H1 (cell line): Measurements from ENCODE around the gene RBM20. TPM values are rescaled to one million over a fixed set of nuclear protein-coding genes. Genes with fewer than 3 reads are reported as not detected.

Source experiments
- CTCF ChIA-PET: fragments of 300-600 bp; sonication (Branson Sonifier 250); formaldehyde crosslinking; loops from one replicate; lab custom pipeline; 2021; ENCODE audit not compliant: partially characterized antibody; lab: Charles Lee
- POLR2A ChIA-PET: fragments of 300-600 bp; sonication (Branson Sonifier 250); formaldehyde crosslinking; loops from one replicate; lab custom pipeline; 2021; ENCODE audit warnings: inconsistent platforms; ENCODE audit not compliant: partially characterized antibody; lab: Charles Lee
- DNase-seq, 2 experiments: peaks; one replicate each; pipeline versions ENCODE4 v3.0.0 to v3.0.0-alpha.2; 2010 to 2022; ENCODE audit warnings: low spot score in 2 of 2, low read depth in 1 of 2, mixed read lengths in 1 of 2
- FAIRE-seq: peaks from 2 replicates; lab custom pipeline; 2011; peaks lifted over from hg19 to GRCh38; lab: Jason Lieb, UNC
- H2AFZ ChIP-seq: 2 replicates; pipeline ENCODE4 v1.8.1; 2012; ENCODE audit warnings: low read length, inconsistent platforms
- H2AK5ac ChIP-seq: 2 replicates; pipeline ENCODE4 v1.6.1; 2013; ENCODE audit warnings: low read depth, low read length
- H2BK120ac ChIP-seq: replicated peaks from 2 replicates; pipeline ENCODE3; 2013; ENCODE audit warnings: low read depth, low read length, inconsistent platforms
- H2BK12ac ChIP-seq: 2 replicates; pipeline ENCODE4 v1.6.1; 2013; ENCODE audit warnings: low read depth, low read length
- H2BK15ac ChIP-seq: 2 replicates; pipeline ENCODE4 v1.6.1; 2013; ENCODE audit warnings: low read length
- H2BK20ac ChIP-seq: 2 replicates; pipeline ENCODE4 v1.6.1; 2013; ENCODE audit warnings: low read length
- H2BK5ac ChIP-seq: 2 replicates; pipeline ENCODE4 v1.6.1; 2013; ENCODE audit warnings: low read depth, low read length
- H3K14ac ChIP-seq: 2 replicates; pipeline ENCODE4 v1.6.1; 2013; ENCODE audit warnings: inconsistent platforms; ENCODE audit not compliant: insufficient read length
- H3K18ac ChIP-seq: 2 replicates; pipeline ENCODE4 v1.6.1; 2013; ENCODE audit warnings: low read length; ENCODE audit errors: extremely low read depth
- H3K23ac ChIP-seq: 2 replicates; pipeline ENCODE4 v1.6.1; 2013; ENCODE audit warnings: inconsistent platforms; ENCODE audit not compliant: insufficient read length
- H3K23me2 ChIP-seq: 2 replicates; pipeline ENCODE4 v1.6.1; 2013; ENCODE audit warnings: low read depth, low read length
- H3K27ac ChIP-seq: 2 replicates; pipeline ENCODE4 v1.6.1; 2011; ENCODE audit warnings: low read depth, low read length, inconsistent platforms
- H3K27me3 ChIP-seq, 4 experiments: replicated peaks in 1 of 4; 1 replicate in 1 of 4; 2 replicates in 3 of 4; pipeline versions ENCODE4 v1.6.1 to v1.8.1; 2011 to 2013; ENCODE audit warnings: low read length in 3 of 4, mild to moderate bottlenecking in 3 of 4, inconsistent platforms in 2 of 4, mixed read lengths in 2 of 4, moderate library complexity in 1 of 4; ENCODE audit not compliant: control insufficient read depth in 3 of 4, insufficient read depth in 3 of 4; ENCODE audit errors: extremely low read depth in 1 of 4
- H3K36me3 ChIP-seq, 4 experiments: 2 replicates each; pipeline versions ENCODE4 v1.6.1 to v1.8.1; 2011 to 2013; ENCODE audit warnings: mild to moderate bottlenecking in 4 of 4, low read length in 3 of 4, moderate library complexity in 2 of 4, control low read depth in 1 of 4, inconsistent platforms in 1 of 4; ENCODE audit not compliant: insufficient read depth in 4 of 4, control insufficient read depth in 2 of 4
- H3K4ac ChIP-seq: replicated peaks from 2 replicates; pipeline ENCODE3; 2013; ENCODE audit warnings: low read length, low read depth, mixed read lengths, inconsistent platforms; ENCODE audit not compliant: insufficient read length
- H3K4me1 ChIP-seq, 4 experiments: replicated peaks in 1 of 4; 1 replicate in 1 of 4; 2 replicates in 3 of 4; pipeline versions ENCODE4 v1.6.1 to v1.8.1; 2011 to 2013; ENCODE audit warnings: low read length in 3 of 4, inconsistent platforms in 2 of 4, mixed read lengths in 1 of 4; ENCODE audit not compliant: insufficient read depth in 4 of 4, control insufficient read depth in 3 of 4
- H3K4me2 ChIP-seq, 2 experiments: 2 replicates each; pipeline versions ENCODE4 v1.6.1 to v1.8.1; 2011 to 2013; ENCODE audit warnings: low read depth in 2 of 2, low read length in 2 of 2, control low read depth in 1 of 2, inconsistent platforms in 1 of 2, mild to moderate bottlenecking in 1 of 2; ENCODE audit not compliant: insufficient read depth in 1 of 2
- H3K4me3 ChIP-seq, 4 experiments: fragments of 200-600, 300-600 bp in 1 of 4; sonication (generic), shearing (Covaris generic), sonication (Bioruptor Twin) in 1 of 4; 2 replicates each; pipeline versions ENCODE4 v1.5.1 to v1.8.1; 2011 to 2016; ENCODE audit warnings: low read length in 4 of 4, low read depth in 3 of 4, control low read depth in 2 of 4, inconsistent platforms in 2 of 4, mild to moderate bottlenecking in 2 of 4, mixed read lengths in 1 of 4, moderate library complexity in 1 of 4; ENCODE audit not compliant: insufficient read depth in 2 of 4; ENCODE audit errors: extremely low read depth in 1 of 4
- H3K56ac ChIP-seq: replicated peaks from 2 replicates; pipeline ENCODE3; 2013; ENCODE audit warnings: low read depth, mild to moderate bottlenecking, mixed read lengths, low read length, inconsistent platforms; ENCODE audit not compliant: insufficient read length
- H3K79me1 ChIP-seq: 2 replicates; pipeline ENCODE4 v1.6.1; 2013; ENCODE audit warnings: low read depth, low read length, control low read depth
- H3K79me2 ChIP-seq, 2 experiments: 2 replicates each; pipeline versions ENCODE4 v1.6.1 to v1.8.1; 2012 to 2013; ENCODE audit warnings: low read length in 2 of 2, mild to moderate bottlenecking in 2 of 2, inconsistent platforms in 1 of 2; ENCODE audit not compliant: insufficient read depth in 2 of 2, control insufficient read depth in 1 of 2
- H3K9ac ChIP-seq, 4 experiments: replicated peaks in 1 of 4; 1 replicate in 1 of 4; 2 replicates in 3 of 4; pipeline versions ENCODE4 v1.6.1 to v1.8.1; 2011 to 2013; ENCODE audit warnings: low read depth in 3 of 4, low read length in 3 of 4, control low read depth in 2 of 4, mild to moderate bottlenecking in 2 of 4, moderate library complexity in 2 of 4, inconsistent platforms in 1 of 4; ENCODE audit errors: extremely low read depth in 1 of 4
- H3K9me3 ChIP-seq, 2 experiments: 2 replicates each; pipeline versions ENCODE4 v1.6.1 to v1.8.1; 2012 to 2013; ENCODE audit warnings: mild to moderate bottlenecking in 2 of 2, moderate library complexity in 2 of 2, control low read depth in 1 of 2, inconsistent platforms in 1 of 2, low read depth in 1 of 2, low read length in 1 of 2, mixed read lengths in 1 of 2; ENCODE audit not compliant: insufficient read depth in 2 of 2
- H4K20me1 ChIP-seq, 2 experiments: replicated peaks in 1 of 2; 2 replicates each; pipeline versions ENCODE3 to v1.8.1; 2011 to 2013; ENCODE audit warnings: inconsistent platforms in 2 of 2, low read length in 2 of 2, mild to moderate bottlenecking in 1 of 2; ENCODE audit not compliant: insufficient read depth in 2 of 2, control insufficient read depth in 1 of 2
- H4K5ac ChIP-seq: 2 replicates; pipeline ENCODE4 v1.6.1; 2013; ENCODE audit warnings: low read length, low read depth, mixed read lengths, inconsistent platforms; ENCODE audit not compliant: insufficient read length
- H4K8ac ChIP-seq: 2 replicates; pipeline ENCODE4 v1.8.0; 2013; ENCODE audit warnings: mild to moderate bottlenecking, moderate library complexity, low read length, inconsistent platforms; ENCODE audit not compliant: insufficient read depth; ENCODE audit errors: extremely low read depth
- H4K91ac ChIP-seq: replicated peaks from 2 replicates; pipeline ENCODE3; 2013; ENCODE audit warnings: low read length, mixed read lengths, inconsistent platforms; ENCODE audit not compliant: insufficient read length
- CREB1 ChIP-seq: IDR thresholded peaks from 2 replicates; pipeline ENCODE4 v1.6.1; 2012; ENCODE audit warnings: inconsistent platforms
- EP300 ChIP-seq, 2 experiments: IDR thresholded peaks; 1 replicate in 1 of 2; 2 replicates in 1 of 2; pipeline ENCODE4 v1.6.1; 2011 to 2012; ENCODE audit warnings: low read depth in 2 of 2, low read length in 2 of 2, mild to moderate bottlenecking in 2 of 2, borderline replicate concordance in 1 of 2, inconsistent platforms in 1 of 2, moderate library complexity in 1 of 2
- JUN ChIP-seq: IDR thresholded peaks from 2 replicates; pipeline ENCODE4 v1.6.1; 2011; ENCODE audit warnings: low read depth, mild to moderate bottlenecking, improper control_type of control experiment, low read length
- PHF8 ChIP-seq: fragments of 200-600 bp; sonication (generic); conservative IDR thresholded peaks from 2 replicates; pipeline ENCODE4 v1.7.1; 2012; ENCODE audit warnings: low read depth, mild to moderate bottlenecking, inconsistent platforms, low read length, moderate library complexity
- POLR2A ChIP-seq, 2 experiments: IDR thresholded peaks; 1 replicate in 1 of 2; 2 replicates in 1 of 2; pipeline ENCODE4 v1.6.1; 2011; ENCODE audit warnings: low read depth in 2 of 2, low read length in 2 of 2, mild to moderate bottlenecking in 2 of 2; ENCODE audit errors: control extremely low read depth in 1 of 2
- POU5F1 ChIP-seq: IDR thresholded peaks from 2 replicates; pipeline ENCODE4 v1.6.1; 2011; ENCODE audit warnings: low read depth, mild to moderate bottlenecking, low read length, moderate library complexity
- RBBP5 ChIP-seq: IDR thresholded peaks from 2 replicates; pipeline ENCODE4 v1.7.1; 2012; ENCODE audit warnings: low read depth, mild to moderate bottlenecking, inconsistent platforms, low read length, moderate library complexity, borderline replicate concordance
- SP4 ChIP-seq: IDR thresholded peaks from 2 replicates; pipeline ENCODE4 v1.6.1; 2012; ENCODE audit warnings: low read length, inconsistent platforms
- TAF1 ChIP-seq: IDR thresholded peaks from 2 replicates; pipeline ENCODE4 v1.6.1; 2011; ENCODE audit warnings: mild to moderate bottlenecking, low read depth, low read length
- YY1 ChIP-seq: IDR thresholded peaks from 2 replicates; pipeline ENCODE4 v1.6.1; 2011; ENCODE audit warnings: low read depth, mild to moderate bottlenecking, low read length
- WGBS, 2 experiments: shearing (Covaris generic) in 1 of 2; methylation state at CpG; one replicate each; pipeline versions ENCODE4 v1.1.6 to v1.1.7; 2013 to 2015; ENCODE audit warnings: low lambda C conversion rate in 2 of 2, mixed read lengths in 2 of 2, inconsistent platforms in 1 of 2, low coverage in 1 of 2, missing lambda C conversion rate in 1 of 2; ENCODE audit not compliant: insufficient replicate concordance in 2 of 2, insufficient coverage in 1 of 2, insufficient read length in 1 of 2; ENCODE audit errors: extremely low coverage in 1 of 2, missing lambda C conversion rate in 1 of 2; 5-methylcytosine and 5-hydroxymethylcytosine counted together
- polyA plus RNA-seq, 7 experiments: library from polyadenylated mRNA; depleted of rRNA in 3 of 7; stranded (reverse) in 5 of 7; unstranded in 2 of 7; fragments of >200 nt in 5 of 7; fragments of 200-250 nt in 2 of 7; gene quantifications; 1 replicate in 5 of 7; 2 replicates in 1 of 7; 4 replicates in 1 of 7; pipeline versions ENCODE4 v1.2.1 to v1.2.3, GENCODE V29; 2011 to 2013; ENCODE audit warnings: missing spikeins in 2 of 7, mixed read lengths in 2 of 7
- total RNA-seq: library from RNA; stranded (reverse); fragmentation: NEBNext Ultra II Directional; extraction: Animal tissue kit (Norgen Biotek cat#: 25700); gene quantifications from 2 replicates; pipeline ENCODE4 v1.2.1, GENCODE V29; 2021
- TF ChIP-seq, protein P1 (sequence below), 3 experiments: IDR thresholded peaks; 1 replicate in 2 of 3; 2 replicates in 1 of 3; pipeline versions ENCODE4 v1.5.1 to v1.6.1; 2011; ENCODE audit warnings: low read length in 3 of 3, mild to moderate bottlenecking in 3 of 3, inconsistent platforms in 2 of 3, low read depth in 1 of 3, moderate library complexity in 1 of 3; ENCODE audit not compliant: insufficient read depth in 1 of 3; ENCODE audit errors: control extremely low read depth in 1 of 3

Gene RBM20
- total and polyA plus RNA-seq, 2 of the 8 experiments (the other 6 are each of a cell fraction or from before 2014, with no cell fraction given) = 0.05 to 0.63 TPM

DNA sequence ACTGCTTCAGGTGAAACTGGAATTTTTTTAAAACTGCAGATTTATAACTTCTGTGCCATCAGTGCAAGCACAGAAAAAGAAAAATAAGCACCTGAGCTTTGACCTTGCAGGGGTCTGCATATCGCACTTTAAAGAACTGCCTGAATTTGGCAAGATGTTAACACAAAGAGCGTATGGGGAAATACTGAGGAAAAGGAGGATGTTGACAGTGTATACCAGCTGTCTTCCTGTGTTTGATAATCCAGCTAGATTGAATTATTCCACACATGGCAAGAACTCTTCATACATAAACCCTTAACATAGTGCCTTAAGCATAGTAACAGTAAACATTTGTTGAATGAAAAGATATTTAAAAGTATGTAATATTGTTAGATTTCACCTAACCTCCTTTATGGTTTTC is 46.7 kb upstream of the RBM20 start:
- Histone ChIP-seq H3K9me3 (no peaks in the 10 kb centered on the region), H3K56ac (no peak overlapping the region), H3K27me3 (no peaks in the 10 kb centered on the region), H2BK12ac (no peak overlapping the region), H2BK20ac (no peak overlapping the region), H3K36me3 (peaks cover 9 to 87% (median 43%) of the 10 kb centered on the region in 4 experiments), H2AK5ac (no peak overlapping the region), H3K14ac (no peak overlapping the region), H4K8ac (no peak overlapping the region), H3K4me3 (no peak overlapping the region), H3K79me2 (no peaks in the 10 kb centered on the region), H3K18ac (no peak overlapping the region), H2BK5ac (no peak overlapping the region), H3K23me2 (no peaks in the 10 kb centered on the region), H3K4me1 (no peaks in the 10 kb centered on the region), H2BK120ac (no peak overlapping the region), H3K4ac (no peak overlapping the region), H3K27ac (no peak overlapping the region), H2AFZ (no peak overlapping the region), H4K20me1 (peaks cover 0 to 3% of the 10 kb centered on the region in 2 experiments), H4K91ac (no peak overlapping the region), H4K5ac (no peak overlapping the region), H2BK15ac (no peak overlapping the region), H3K23ac (no peak overlapping the region), H3K9ac (no peak overlapping the region), H3K79me1 (no peaks in the 10 kb centered on the region), H3K4me2 (no peak overlapping the region)
- FAIRE-seq (no peak), DNase-seq (no peak)
- POLR2A ChIA-PET = interaction anchor here (1.1 to 2.2 kb wide), 6 partner anchors 10 to 301 kb away, joined by 3 to 9 read pairs (median 4); no protein-coding TSS in a partner anchor
- WGBS, 2 experiments = 97% methylated on average over 2 of the region's 2 CpGs; no CpG with 5 or more reads in 1 of the 2 experiments
- CTCF ChIA-PET = interaction anchor here (8.1 kb wide), 1 partner anchor 9 kb away, joined by 50 read pairs; no protein-coding TSS in a partner anchor
- TF ChIP-seq POLR2A (IDR thresholded peaks at IDR 0.05; ENCODE audit: control extremely low read depth in 1 of 2, low read depth in 2 of 2, low read length in 2 of 2) (no peak), RBBP5 (no peak), SP4 (no peak), CREB1 (no peak), EP300 (IDR thresholded peaks at IDR 0.05; ENCODE audit: borderline replicate concordance in 1 of 2, low read depth in 2 of 2, low read length in 2 of 2) (no peak), TAF1 (no peak), POU5F1 (no peak), PHF8 (no peak), JUN (no peak), YY1 (no peak)
- TF ChIP-seq, protein P1, sequence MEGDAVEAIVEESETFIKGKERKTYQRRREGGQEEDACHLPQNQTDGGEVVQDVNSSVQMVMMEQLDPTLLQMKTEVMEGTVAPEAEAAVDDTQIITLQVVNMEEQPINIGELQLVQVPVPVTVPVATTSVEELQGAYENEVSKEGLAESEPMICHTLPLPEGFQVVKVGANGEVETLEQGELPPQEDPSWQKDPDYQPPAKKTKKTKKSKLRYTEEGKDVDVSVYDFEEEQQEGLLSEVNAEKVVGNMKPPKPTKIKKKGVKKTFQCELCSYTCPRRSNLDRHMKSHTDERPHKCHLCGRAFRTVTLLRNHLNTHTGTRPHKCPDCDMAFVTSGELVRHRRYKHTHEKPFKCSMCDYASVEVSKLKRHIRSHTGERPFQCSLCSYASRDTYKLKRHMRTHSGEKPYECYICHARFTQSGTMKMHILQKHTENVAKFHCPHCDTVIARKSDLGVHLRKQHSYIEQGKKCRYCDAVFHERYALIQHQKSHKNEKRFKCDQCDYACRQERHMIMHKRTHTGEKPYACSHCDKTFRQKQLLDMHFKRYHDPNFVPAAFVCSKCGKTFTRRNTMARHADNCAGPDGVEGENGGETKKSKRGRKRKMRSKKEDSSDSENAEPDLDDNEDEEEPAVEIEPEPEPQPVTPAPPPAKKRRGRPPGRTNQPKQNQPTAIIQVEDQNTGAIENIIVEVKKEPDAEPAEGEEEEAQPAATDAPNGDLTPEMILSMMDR (IDR thresholded peaks at IDR 0.05; ENCODE audit: control extremely low read depth in 1 of 3, insufficient read depth in 1 of 3, low read depth in 1 of 3, low read length in 3 of 3) = no peak
